ENCODE measurements around the gene PRR7.

PRR7 gene

GRCh38 chr5:177433658-177434217 lies 12.9 kb upstream of the PRR7 start:
- TF ChIP-seq MAX (IDR thresholded peaks at IDR 0.05) (no peak), CEBPB (IDR thresholded peaks at IDR 0.05) (no peak), YY1 (IDR thresholded peaks at IDR 0.05; ENCODE audit: low read depth) (no peak), TEAD4 (IDR thresholded peaks at IDR 0.05) (no peak), TAF1 (IDR thresholded peaks at IDR 0.05; ENCODE audit: low read depth) (no peak), REST (IDR thresholded peaks at IDR 0.05; ENCODE audit: low read depth) (no peak), EGR1 (IDR thresholded peaks at IDR 0.05) (no peak), RAD21 (IDR thresholded peaks at IDR 0.05; ENCODE audit: low read depth) (no peak), TCF12 (IDR thresholded peaks at IDR 0.05; ENCODE audit: low read depth) (no peak), FOXM1 (IDR thresholded peaks at IDR 0.05; ENCODE audit: borderline replicate concordance, low read depth) (no peak), EP300 (IDR thresholded peaks at IDR 0.05; ENCODE audit: borderline replicate concordance) (no peak), CREB1 (IDR thresholded peaks at IDR 0.05; ENCODE audit: low read depth) (no peak), NFIC (IDR thresholded peaks at IDR 0.05) (no peak), ZBTB7A (IDR thresholded peaks at IDR 0.05; ENCODE audit: low read depth) (no peak)
- TF ChIP-seq, protein P1, sequence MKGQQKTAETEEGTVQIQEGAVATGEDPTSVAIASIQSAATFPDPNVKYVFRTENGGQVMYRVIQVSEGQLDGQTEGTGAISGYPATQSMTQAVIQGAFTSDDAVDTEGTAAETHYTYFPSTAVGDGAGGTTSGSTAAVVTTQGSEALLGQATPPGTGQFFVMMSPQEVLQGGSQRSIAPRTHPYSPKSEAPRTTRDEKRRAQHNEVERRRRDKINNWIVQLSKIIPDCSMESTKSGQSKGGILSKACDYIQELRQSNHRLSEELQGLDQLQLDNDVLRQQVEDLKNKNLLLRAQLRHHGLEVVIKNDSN (IDR thresholded peaks at IDR 0.05), result no peak

DNA sequence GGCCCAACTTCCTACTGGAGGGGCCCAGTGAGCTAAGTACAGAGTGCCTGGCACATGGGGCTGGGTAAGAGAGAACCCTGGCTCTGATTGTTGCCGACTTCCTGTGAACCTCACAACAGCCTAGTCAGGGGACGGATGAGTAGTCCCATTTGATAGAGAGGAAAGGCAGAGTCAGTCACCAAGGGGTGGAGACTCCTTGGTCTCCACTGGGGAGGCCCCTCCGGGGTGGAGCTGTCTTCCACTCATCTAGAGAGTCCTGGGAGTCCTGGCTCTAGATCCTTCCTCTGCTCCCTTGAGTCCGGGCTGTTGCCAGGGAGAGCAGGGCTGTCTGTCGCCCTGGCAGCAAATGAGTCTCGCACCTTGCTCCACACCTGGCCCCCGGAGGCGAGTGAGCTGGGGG lies 12.2 kb upstream of the PRR7 start:
- no peak for TF ChIP-seq ZBTB7A (IDR thresholded peaks at IDR 0.05; ENCODE audit: low read depth)
- no peak for TF ChIP-seq TCF12 (IDR thresholded peaks at IDR 0.05; ENCODE audit: low read depth)
- no peak for TF ChIP-seq FOXM1 (IDR thresholded peaks at IDR 0.05; ENCODE audit: borderline replicate concordance, low read depth)
- no peak for TF ChIP-seq EGR1 (IDR thresholded peaks at IDR 0.05)
- no peak for TF ChIP-seq YY1 (IDR thresholded peaks at IDR 0.05; ENCODE audit: low read depth)
- no peak for TF ChIP-seq REST (IDR thresholded peaks at IDR 0.05; ENCODE audit: low read depth)
- TF ChIP-seq CEBPB (IDR thresholded peaks at IDR 0.05), result no peak
- no peak for TF ChIP-seq MAX (IDR thresholded peaks at IDR 0.05)
- TF ChIP-seq NFIC (IDR thresholded peaks at IDR 0.05), result no peak
- TF ChIP-seq, protein P1 (IDR thresholded peaks at IDR 0.05), result no peak
- no peak for TF ChIP-seq TEAD4 (IDR thresholded peaks at IDR 0.05)
- TF ChIP-seq CREB1 (IDR thresholded peaks at IDR 0.05; ENCODE audit: low read depth), result no peak
- no peak for TF ChIP-seq RAD21 (IDR thresholded peaks at IDR 0.05; ENCODE audit: low read depth)
- no peak for TF ChIP-seq EP300 (IDR thresholded peaks at IDR 0.05; ENCODE audit: borderline replicate concordance)
- no peak for TF ChIP-seq TAF1 (IDR thresholded peaks at IDR 0.05; ENCODE audit: low read depth)

DNA sequence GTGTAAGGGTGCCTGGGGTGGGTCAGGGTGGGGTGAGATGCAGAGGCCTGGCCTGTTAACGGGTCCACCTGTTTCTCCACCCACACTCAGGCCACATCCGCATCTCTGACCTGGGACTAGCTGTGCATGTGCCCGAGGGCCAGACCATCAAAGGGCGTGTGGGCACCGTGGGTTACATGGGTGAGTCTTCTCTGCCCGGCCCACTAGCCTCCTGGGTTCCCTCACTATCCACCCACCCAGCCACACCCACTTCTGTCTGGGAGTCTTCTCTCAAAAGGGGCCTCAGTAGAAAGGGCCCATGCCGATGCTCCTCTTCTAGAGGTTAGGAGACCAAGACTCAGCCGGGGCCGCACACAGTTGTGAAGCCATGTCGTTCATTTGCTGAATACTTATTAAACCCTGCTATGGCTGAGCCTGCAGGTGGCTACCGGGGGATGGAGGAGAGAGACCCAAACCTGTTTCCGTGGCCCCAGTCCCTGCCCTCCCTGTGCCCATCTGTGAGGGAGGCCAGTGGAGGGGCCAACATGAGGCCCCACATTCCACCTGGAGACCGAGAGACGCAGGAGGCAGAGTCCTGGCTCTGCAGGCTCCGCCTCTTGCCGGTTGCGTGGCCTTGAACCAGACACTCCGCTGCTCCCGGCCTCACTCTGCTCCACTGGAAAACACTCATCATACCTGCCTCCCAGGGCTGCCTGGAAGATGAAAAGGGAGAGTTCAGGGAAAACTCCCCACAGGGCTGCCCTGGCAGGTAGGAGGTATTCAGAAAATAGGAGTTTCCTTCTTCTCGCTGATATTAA lies 11.5 kb upstream of the PRR7 start:
- TF ChIP-seq EP300 (IDR thresholded peaks at IDR 0.05; ENCODE audit: borderline replicate concordance) (no peak), CREB1 (IDR thresholded peaks at IDR 0.05; ENCODE audit: low read depth) (no peak), MAX (IDR thresholded peaks at IDR 0.05) (no peak), CEBPB (IDR thresholded peaks at IDR 0.05) (no peak), FOXM1 (IDR thresholded peaks at IDR 0.05; ENCODE audit: borderline replicate concordance, low read depth) (no peak), TAF1 (IDR thresholded peaks at IDR 0.05; ENCODE audit: low read depth) (no peak), RAD21 (IDR thresholded peaks at IDR 0.05; ENCODE audit: low read depth) (no peak), TCF12 (IDR thresholded peaks at IDR 0.05; ENCODE audit: low read depth) (no peak), ZBTB7A (IDR thresholded peaks at IDR 0.05; ENCODE audit: low read depth) (no peak), NFIC (IDR thresholded peaks at IDR 0.05) (no peak), REST (IDR thresholded peaks at IDR 0.05; ENCODE audit: low read depth) (no peak), EGR1 (IDR thresholded peaks at IDR 0.05) (no peak), TEAD4 (IDR thresholded peaks at IDR 0.05) (no peak), YY1 (IDR thresholded peaks at IDR 0.05; ENCODE audit: low read depth) (no peak)
- TF ChIP-seq, protein P1 (IDR thresholded peaks at IDR 0.05), result no peak

Data from Ishikawa (cell line).